Activated CD4-positive, alpha-beta T cell treated with anti-CD3 and anti-CD28 coated beads, Interleukin-10, Interleukin-2, amounts not matched to agents 100 ng/mL and 50 ng/mL, durations not matched to agents 16 hours and 8 hours (primary cell): ENCODE measurements around the gene SMIM36.
"Not testable (repeated sequence)": the region's sequence is repeated elsewhere in the genome, so short reads cannot be mapped to it uniquely, and the experiment has no call there.

Experiments used
- DNase-seq: peaks from one replicate; pipeline ENCODE4 v3.0.0-alpha.2; 2020

The SMIM36 gene

DNA sequence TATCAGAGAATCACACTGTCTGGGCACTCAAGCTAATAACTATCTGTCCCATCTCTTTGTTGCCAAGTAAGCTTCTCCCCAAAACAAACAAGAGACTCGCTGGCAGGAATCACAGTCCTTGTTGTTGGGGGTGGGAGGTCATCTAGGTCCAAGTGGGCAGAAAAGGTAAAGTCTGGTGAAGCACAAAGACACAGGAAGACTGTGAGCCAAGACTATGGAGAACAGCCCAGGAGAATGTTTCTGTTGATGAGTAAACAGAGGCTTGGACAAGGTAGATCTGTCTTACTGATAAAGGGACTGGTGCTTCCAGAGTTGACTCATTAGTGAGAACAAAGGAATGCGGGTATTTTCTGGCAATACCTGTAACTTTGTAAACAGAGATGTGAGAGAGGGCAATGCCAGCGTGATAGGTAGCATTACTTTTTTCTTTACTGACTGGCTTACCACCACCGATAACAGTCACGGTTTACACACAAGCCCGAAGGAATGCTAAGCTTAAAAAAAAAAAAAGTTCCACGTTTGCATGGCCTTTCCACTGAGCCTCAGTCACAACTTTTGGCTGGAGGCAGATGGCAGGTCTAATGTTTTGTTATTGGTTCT is 78.1 kb downstream of the SMIM36 start:
- peak; percentile 50 for DNase-seq

DNA sequence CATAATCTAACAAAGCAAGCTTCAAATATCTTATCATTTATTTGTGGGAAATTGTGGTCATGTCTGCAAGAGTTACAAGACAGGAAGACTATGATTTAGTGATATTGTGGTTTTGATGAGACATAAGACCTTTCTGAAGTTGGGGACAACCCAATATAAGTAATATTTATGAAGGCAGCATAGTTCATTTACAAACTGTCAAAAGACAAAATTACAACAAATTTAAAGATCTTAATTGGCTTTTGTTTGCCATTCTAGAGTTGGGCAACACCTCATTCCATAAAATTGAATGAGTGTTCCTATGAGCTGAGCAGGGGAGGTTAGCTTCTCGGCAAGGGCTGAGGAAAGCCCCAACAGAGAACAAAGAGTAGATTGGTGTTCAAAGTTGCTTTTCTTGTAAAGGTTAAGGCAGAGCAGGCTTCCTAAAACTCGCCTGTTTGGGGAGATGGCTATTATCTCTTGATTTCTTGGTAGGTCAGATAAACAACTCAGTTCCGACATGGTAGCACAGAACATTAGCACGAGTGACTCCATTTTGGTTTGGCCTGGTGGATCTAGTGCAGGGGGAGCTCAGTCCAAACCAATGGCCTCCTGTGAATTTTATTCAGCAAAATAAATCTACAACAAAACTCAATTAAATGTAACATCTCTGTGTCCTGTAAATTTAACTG is 78.8 kb downstream of the SMIM36 start:
- no peak for DNase-seq

DNA sequence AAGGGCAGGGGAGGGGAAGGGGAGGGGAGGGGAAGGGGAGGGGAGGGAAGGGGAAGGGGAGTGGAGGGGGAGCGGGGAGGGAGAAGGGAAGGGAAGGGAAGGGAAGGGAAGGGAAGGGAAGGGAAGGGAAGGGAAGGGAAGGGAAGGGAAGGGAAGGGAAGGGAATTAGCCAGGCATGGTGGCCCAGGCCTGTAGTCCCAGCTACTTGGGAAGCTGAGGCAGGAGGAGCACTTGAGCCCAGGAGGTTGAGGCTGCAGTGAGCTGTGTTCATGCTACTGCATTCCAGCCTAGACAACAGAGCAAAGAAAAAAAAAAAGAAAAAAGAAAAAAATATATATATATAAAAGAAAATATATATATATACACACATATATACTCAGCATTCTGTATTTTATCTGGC is 79.3 kb downstream of the SMIM36 start:
- not testable (repeated sequence) for DNase-seq

DNA sequence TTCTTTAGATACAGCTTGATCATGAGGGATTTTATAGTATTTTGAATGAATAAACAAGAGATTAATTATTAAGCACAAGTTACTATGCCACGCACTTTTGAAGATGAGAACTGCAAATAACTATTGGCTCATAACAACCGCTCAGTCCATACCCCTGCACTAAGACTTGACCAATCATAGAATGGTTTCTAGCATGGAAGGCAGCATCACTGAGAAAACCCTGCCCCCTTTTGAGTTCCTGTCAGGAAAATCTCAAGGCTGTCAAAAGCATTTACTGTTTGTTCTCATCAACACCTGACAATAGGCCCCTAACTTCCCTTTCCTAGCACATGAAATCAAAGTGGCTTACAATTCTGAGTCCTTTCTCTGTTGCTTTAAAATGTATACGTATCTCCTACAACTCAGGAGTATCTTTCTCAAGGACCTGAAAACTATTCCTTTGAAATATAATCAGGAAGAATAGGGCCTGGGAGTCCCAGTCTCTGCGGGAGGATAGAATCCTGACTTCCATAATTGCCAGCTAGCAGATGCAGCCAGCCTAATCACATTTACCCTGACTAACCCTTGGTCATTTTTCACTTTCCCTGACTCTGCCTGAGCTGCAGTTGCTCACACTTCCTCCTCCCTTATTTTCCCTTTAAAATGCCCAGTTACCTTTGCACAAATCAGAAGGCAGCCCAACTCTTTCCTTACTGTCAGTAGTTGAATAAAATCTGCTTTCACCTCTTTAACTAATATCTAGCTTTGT is 80.5 kb downstream of the SMIM36 start:
- no peak for DNase-seq

DNA sequence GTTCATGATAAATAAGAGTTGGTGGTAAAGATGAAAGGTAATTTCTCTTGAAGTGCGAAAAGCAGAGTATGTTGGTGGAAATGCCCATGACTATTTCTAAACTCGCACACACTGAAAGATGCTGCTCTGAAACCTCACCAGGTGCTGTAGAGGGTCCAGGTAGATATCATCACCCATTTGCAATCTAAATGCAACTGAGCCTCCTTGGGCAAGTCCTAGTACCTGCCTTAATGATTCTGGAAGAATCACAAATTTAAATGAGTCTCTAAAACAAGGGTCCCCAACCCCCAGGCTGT is 83.7 kb downstream of the SMIM36 start:
- DNase-seq: no peak

DNA sequence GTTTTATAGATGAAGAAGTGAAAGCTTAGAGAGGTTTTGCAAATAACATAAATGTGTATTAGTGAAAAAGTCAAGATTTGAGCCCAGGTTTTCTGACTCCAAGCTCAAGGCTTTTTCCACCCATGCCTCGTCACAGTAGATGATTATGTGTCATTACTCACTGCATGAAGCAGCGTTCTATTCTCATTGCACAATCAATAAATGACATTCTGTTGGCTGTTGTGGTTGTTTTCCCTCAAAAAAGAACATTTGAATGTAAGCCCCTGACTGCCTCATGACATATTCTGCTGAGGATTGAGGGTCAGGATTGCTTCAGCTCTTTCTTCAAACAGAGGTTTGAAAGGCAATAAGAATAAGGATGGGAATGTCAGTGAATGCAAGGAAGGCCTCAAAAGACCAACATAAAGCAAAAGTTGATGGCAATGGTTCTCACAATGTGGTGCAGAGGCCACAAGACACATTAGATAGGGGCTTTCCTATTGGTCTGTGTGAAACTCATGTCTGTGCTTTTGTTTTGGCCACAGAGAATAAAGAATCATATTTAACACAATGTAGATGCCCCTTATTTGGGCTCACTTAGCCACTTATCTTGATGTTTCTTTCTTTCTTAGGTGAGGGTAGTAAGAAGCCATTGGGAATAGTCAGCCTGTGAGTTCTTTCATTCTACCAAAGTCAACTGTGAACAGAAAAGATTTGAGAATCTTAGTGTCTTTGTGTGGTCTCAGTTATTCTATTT is 84.2 kb downstream of the SMIM36 start:
- DNase-seq: no peak

DNA sequence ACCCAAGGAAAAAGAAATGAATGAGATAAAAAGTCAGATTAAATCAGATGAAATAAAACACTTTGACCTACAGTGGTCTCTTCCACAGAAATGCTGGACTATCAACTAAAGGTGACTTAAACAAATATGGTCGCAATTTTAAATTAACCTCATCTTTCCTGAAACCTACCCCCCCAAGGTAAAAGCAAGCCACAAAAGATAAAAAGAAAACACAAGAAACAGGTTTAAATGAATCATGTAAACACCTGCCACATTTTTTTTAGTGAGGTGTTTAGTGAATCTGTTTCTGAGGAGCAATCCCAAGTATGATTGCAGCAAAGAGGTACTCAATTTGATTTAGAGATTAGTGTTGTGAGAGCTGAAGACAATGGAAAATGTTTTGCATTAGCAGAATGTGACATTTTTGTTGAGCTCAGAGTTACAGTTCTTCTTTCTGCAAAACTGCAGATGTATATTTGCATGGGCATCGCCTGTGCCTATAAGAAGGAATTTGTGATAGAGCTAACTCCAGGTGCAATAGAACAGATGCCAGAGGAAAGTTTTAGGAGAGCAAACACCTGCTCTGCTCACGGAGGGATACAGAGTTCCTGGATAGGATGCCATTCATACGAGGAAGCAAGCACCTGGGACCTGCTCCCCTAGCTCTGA is 86.2 kb downstream of the SMIM36 start:
- DNase-seq: no peak

DNA sequence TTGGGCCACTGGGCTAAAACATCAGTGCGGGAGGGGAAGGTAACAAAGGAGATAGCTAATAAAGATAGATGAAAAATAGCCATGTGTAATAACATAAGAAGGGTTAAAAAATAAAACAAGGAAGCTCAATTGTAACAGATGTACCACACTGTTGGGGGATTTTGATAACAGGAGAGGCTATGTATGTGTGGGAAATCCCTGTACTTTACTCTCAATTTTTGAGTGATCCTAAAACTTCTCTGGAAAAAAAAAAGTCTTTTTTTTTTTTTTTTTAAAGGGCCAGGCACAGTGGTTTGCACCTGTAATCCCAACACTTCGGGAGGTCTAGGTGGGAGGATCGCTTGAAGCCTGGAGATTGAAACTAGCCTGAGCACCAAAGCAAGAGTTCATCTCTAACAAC is 87.7 kb downstream of the SMIM36 start:
- DNase-seq: no peak

DNA sequence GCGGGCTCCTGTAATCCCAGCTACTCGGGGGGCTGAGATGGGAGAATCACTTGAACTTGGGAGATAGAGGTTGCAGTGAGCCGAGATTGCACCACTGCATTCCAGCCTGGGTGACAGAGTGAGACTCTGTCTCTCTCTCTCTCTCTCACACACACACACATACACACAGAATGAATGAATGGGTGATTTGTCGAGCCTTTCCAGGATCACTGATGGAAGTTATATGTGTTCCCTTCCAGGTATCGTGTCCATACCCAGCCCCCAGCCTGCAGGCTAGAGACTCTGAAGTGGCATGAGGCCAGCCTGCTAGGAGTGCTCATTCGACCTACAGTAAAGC is 88.5 kb downstream of the SMIM36 start:
- DNase-seq: not testable (repeated sequence)

DNA sequence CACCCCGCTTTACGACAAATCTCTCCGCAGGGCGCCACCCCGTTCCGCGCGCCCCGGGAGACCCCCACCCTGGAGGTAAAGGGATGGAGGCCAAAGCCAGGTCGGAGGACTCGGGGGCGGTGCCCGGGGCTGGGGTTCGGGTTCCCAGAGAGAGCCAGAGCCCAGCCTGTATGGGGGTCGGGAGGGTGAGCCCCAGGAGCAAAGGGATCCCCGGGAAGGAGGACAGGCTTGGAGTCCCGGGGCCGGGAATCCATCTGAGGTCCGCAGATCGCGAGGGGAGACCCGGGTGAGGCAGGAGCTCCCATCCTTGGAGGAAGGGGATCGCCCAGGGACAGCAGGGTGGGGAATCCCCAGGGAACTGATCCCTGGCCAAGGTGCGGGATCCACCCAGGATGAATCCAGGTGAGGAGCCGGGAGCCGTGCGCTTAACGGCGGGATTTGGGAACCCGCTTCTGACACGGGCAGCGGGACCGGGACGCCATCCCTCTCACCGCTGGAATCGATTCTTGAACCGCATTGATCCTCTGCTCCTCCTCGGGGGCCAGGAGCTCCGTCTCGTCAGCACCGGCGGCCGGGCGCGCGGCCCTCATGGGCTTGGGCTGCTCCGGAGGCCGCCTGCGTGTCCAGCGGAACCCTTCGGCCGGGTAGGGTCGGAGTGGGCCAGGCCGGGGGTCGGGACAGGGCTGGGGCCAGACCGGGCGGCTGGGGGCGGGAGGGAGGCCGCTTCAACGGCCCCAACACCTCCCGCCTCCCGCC is 89.9 kb downstream of the SMIM36 start, which contains the start of gene MMD:
Gene MMD, minus strand, starts transcription at position 657 of the 756 bp plus-strand sequence. Its CDS starts 140 bp downstream, at position 517.
- DNase-seq: no peak

DNA sequence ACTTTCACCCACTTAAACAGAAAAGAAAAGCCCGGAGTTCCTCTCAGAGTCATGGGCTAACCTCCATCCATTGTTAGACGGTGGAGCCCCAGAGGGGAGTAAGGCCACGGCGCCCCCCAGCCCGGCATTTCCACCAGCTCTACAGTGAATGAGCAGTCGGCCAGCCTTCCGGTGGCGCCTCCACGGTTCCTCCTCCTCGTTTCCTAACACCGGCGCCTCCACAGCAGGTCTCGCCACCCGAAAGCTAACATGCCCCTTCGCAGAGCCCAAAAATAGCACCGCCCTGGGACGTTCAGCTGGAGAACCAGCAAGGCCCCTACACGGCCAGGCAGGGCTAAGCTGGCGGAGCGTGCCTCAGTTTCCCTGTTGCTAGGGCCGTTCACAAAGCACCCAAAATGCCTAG is 90.5 kb downstream of the SMIM36 start:
- DNase-seq: peak; percentile 57

DNA sequence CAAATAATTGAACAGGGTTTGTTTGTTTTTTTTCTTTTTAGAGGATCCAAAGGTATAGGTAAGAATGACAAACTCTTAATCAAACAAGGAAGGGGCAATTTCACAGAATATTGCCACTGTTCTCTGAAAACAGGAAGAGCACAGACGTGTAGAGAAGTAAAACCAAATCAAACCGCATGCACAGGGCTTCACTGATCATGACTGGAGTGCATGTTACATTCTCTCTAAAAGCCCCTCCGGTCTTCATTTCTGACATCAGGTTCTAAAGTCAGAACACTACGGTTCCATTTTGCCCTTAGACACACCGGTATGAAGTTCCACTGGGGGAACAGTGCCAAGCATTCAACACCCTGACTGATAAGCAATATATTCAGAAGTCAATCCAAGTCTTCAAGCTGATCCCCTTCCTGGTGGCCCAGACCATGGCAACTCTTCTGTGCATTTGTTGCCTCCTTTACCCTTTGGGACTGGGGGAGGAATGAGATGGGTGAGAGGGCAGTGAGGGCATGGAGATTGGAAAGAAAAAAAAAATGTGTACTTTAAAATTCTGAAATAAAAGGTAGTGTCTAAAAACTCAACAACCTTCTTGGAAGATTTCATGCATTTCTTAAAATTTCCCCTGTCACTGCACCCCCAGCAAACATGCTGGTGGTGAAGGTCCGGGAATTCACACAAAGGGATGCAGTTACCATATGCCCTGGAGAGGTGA is 91.0 kb downstream of the SMIM36 start:
- DNase-seq: peak; percentile 73

DNA sequence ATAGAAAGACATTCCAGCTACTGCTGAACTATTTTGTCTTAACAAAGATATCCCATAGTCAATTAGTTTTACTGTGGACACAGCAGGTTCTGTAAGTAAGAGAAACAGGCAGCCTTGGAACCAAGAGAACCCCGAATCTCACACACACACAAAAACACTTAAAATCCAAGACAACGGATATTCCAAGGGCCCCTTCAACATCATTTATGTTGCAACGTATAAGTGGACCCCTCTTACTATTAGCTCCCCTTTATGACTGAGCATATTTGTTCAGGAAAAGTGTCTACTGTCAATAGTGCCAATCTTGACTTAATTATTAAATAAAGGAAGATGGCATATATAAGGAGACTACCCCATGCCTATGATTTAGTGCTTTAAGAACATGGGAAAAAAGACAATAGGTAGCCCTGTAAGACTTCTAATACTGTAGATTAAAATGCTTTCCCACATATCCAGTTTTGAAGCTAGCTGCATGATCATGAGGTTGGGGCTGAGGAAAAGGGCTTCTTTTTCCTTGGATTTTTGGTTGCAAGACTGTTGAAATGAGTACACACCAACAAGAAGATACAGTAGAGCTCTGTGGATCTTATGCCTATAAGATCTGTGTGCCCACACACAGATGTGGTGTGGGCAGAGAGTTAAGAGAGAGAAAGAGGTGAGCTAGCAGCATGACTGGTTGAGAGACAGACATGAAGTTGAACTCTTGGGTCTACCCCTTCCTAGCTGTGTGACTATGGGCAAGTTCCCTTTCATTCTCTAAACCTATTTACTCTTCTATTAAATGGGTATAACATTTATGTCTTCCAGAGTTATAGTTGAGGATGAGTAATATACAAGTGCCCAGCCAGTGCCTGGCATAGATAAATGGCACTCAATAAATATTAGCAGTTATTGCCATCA is 92.6 kb downstream of the SMIM36 start:
- no peak for DNase-seq

DNA sequence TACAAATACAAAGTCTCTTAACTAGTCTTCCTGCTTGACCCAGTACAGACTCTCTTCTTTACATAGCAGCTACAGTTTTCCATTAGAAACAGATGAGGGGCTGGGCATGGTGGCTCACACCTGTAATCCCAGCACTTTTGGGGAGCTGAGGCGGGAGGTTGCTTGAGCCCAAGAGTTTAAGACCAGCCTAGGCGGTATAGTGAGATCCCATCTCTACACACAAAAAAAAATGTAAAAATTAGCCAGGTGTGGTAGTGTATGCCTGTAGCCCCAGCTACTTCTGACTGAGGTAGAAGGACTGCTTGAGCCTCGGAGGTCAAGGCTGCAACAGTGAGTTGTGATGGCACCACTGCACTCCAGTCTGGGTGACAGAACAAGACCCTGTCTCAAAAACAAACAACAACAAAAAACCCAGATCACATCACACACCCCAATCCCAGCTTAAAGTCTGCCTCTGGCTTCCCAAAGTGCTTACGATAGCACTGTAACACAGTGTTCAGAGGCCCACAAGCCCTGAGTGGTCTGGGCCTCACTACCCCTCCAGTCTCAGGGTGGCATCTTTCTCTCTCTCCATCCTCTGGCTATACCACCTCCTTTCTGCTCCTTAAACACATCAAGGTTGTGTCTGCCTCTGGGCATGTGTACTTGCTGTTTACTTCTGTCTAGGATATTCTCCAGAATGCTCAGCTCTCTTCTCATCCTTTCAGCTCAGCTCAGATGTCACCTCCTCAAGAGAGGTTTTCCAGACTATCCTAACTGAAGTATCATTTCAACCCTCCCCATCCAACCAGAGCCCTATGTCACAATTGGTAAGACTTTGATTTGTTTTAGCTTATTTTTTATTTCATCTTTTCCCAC is 93.6 kb downstream of the SMIM36 start:
- DNase-seq: no peak

DNA sequence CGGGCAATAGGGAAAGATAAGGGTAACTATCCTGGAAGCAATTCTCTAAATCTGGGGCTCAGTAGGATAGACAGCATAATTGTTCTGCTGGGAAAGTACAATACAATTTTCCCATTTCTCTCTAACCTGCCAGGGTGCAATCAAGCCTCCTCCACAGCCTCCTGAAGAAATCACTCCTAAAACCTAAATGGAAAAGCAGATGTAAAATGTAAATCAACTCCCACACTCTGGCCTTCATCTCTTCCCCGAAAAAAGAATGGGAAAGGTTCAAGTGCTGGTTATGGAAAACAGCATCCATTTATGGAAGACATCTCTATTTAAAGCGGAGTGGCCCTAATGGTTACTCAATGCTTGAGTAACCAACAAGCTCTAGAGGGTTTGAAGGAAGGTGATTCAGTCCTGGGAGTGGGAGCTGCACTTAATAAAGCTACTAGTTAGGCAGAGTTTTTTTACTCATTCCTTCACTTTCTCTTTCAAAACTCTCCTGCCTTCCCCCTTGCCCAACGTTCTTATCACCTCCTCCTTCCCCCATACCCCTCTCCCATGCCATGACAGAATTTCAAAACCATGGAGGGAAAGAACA is 94.7 kb downstream of the SMIM36 start:
- DNase-seq: peak; percentile 19

DNA sequence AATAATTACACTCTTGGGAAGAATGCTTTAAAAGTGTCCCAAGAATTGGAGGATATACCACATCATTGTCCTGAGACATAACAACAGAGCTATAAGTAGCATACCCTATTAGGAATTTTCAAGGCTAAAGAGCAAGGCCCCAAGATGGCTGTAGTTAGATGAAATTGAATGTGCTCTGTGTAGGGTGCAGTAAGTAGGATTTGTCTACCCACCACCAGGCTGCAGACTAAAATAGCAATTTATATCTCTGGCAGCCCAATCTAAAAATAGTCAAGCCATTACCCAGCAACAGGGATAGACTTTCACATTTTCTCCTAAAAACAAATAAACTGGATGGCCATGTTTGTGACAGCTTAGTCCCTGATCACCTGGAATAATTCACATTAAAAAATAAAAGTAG is 95.3 kb downstream of the SMIM36 start:
- no peak for DNase-seq

DNA sequence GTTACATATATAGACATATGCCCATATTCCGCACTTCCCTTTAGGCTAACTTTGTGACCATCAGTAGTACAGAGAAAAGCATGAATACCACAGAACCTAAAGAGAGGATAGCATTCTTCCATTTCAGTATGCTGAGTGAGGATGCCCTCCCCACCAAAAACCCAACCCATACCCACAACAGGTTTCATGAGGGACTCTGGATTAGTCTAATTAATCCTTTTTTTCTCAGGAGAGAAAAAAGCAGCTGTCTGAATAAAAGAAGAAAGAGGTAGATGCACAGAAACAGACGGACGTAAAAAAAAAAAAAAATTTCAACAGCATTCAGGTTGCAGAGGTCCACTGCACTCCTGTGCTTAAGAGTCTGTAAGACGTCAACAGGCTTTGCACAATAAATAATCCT is 96.3 kb downstream of the SMIM36 start:
- no peak for DNase-seq

DNA sequence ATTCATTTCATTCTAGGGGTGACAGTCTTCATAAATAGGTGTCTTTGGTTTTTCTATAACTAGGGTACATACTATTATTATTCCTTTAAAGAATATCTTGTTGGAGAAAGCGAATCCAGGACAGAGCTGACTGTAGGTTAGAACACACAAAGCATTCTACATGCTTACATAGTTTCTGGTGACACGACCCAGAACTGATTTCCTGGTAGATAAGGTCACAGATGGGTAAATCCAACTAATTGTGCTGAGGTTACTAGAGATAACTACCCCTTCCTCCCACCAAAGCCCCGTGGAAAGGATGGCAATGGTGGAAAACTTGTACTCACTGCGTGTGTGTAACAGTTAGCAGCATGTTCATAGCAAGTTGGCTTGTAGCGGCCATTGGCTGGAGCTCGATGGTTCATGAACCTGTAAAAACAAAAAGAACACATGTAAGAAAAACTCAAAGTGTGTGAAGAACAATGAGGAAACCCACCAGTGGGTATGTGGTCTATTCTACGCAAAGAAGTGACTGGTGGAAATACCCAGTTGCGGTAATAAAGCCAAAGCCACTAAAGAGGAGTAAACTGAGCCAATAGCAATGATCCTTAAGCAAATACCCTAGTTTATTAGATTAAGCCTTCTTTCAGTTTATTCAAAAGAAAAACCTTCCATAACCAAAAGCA is 97.3 kb downstream of the SMIM36 start:
- no peak for DNase-seq

DNA sequence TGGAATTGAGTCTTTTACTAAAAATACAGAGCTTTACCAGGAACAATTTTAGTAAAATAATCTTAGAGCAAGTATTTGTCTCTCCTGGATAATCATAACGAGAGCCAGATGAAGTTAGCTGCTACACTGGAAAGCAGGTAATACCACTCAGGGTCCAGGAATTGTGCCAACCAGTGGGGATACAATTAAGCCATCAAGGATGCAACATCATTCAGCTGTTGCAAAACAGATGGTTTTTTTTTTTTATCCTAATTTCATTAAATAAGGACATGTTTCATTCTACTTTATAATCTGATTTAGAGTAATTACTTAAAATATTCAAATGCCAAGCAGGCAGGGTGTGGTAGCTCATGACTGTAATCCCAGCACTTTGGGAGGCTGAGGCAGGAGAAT is 99.8 kb downstream of the SMIM36 start:
- DNase-seq: no peak
